PC-9 (cell line): ENCODE data around the gene KCTD16.

Source experiments
- CTCF ChIP-seq: fragments of 200-600 bp; sonication (generic); conservative IDR thresholded peaks from 2 replicates; pipeline ENCODE4 v1.6.1; 2017; ENCODE audit warnings: mixed run types, antibody characterized with exemption, mild to moderate bottlenecking, moderate library complexity
- EZH2 ChIP-seq: fragments of 200-600 bp; sonication (generic); IDR thresholded peaks from 2 replicates; pipeline ENCODE4 v1.8.0; 2017; ENCODE audit warnings: antibody characterized with exemption, low read depth

GRCh38 chr5:144468571-144468970 is 297.9 kb downstream of the KCTD16 start:
- TF ChIP-seq EZH2 (no peak), CTCF (no peak)
